Right lobe of liver (tissue), 6 donors: ENCODE data around the gene CCDC167. TPM values are rescaled to one million over a fixed set of nuclear protein-coding genes. Genes with fewer than 3 reads are reported as not detected.
"Not testable (repeated sequence)": the region's sequence is repeated elsewhere in the genome, so short reads cannot be mapped to it uniquely, and the experiment has no call there.

Experiments
- ATAC-seq, 4 donors: fragments of 200-7000 bp; cut with Tn5 transposase; one replicate each; pipeline ENCODE4 v1.9.1; 2020; ENCODE audit warnings: mild to moderate bottlenecking in 4 of 4, moderate library complexity in 4 of 4
- DNase-seq, 3 donors: peaks; one replicate each; pipeline ENCODE4 v3.0.0-alpha.2; 2020
- H3K27ac ChIP-seq, 3 donors: fragments of 200-600 bp; one replicate each; pipeline ENCODE4 v1.8.0; 2022
- H3K27me3 ChIP-seq, 2 donors: fragments of 200-600 bp; one replicate each; pipeline ENCODE4 v1.8.0; 2022
- H3K36me3 ChIP-seq, 4 donors: fragments of 200-600 bp; sonication (generic) in 1 of 4; one replicate each; pipeline versions ENCODE4 v1.5.1 to v1.8.0; 2017 to 2022; ENCODE audit warnings: control low read depth in 1 of 4
- H3K4me1 ChIP-seq, 4 donors: fragments of 200-600 bp; sonication (generic) in 1 of 4; one replicate each; pipeline versions ENCODE4 v1.5.1 to v1.8.0; 2017 to 2022; ENCODE audit warnings: control low read depth in 1 of 4
- H3K4me3 ChIP-seq, 3 donors: fragments of 200-600 bp; one replicate each; pipeline ENCODE4 v1.8.0; 2022
- H3K9me3 ChIP-seq, 4 donors: fragments of 200-600 bp; sonication (generic) in 1 of 4; one replicate each; pipeline versions ENCODE4 v1.5.1 to v1.8.0; 2017 to 2022; ENCODE audit warnings: control low read depth in 1 of 4
- POLR2A ChIP-seq: fragments of 450-650 bp; IDR thresholded peaks from one replicate; pipeline ENCODE4 v1.6.1; 2017; ENCODE audit warnings: antibody characterized with exemption, mild to moderate bottlenecking
- WGBS: methylation state at CpG from one replicate; pipeline ENCODE4 v1.1.6; 2018; ENCODE audit warnings: low coverage, low lambda C conversion rate; ENCODE audit not compliant: insufficient coverage; ENCODE audit errors: missing lambda C conversion rate; 5-methylcytosine and 5-hydroxymethylcytosine counted together
- intact Hi-C, 2 donors: fragments of 100-400 bp; cut with DNase I; formaldehyde crosslinking; loops; one replicate each; pipeline versions ENCODE4 v1.11.2 to v1.14.1; 2022
- total RNA-seq, 6 experiments: library from RNA; depleted of rRNA in 2 of 6; stranded (reverse); fragments of >200 nt in 2 of 6; fragmentation: NEBNext Ultra II Directional in 3 of 6; extraction: Animal tissue kit (Norgen Biotek cat#: 25700) in 3 of 6; gene quantifications; one replicate each; pipeline versions ENCODE4 v1.1.0 to v1.2.4, GENCODE V29; 2016 to 2023
- TF ChIP-seq, protein P1 (sequence below), 4 donors: fragments of 200-600 bp in 3 of 4; fragments of 450-650 bp in 1 of 4; IDR thresholded peaks; one replicate each; pipeline versions ENCODE4 v1.5.1 to v1.8.0; 2016 to 2022; ENCODE audit warnings: antibody characterized with exemption in 4 of 4, mild to moderate bottlenecking in 2 of 4
- donor health status: DM: no; HTN: yes; CAD: no.
- donor health status: DM: no; HTN: no; CAD: no.
- donor health status: DM: no; HTN: no; CAD: no.
- donor health status: DM: no; HTN: yes; CAD: no.
- donor health status: DM: no; HTN: yes; CAD: no.

The CCDC167 gene
- total RNA-seq, 6 experiments from 2014 or later: 16.5 to 103 (median 26.9) TPM

DNA sequence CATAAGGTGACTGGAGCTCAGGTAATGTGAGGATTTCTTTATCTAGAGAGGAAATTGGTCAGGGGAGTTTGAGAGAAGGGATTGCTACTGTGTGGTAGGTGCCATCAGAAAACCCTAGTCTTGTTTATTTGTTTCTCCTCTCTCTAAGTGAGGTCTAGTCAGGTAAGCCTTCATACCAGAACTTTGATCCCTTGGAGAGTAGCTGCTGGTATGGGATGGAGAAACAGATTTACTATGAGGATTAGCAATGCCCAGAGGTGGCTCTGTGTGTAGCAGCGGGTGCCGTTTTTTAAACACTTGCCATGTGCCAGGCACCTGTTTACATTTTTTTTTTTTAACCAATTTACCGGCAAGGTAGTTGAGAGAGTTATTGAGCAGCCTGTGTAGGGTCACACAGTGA is 47.2 kb downstream of the CCDC167 start:
- Histone ChIP-seq H3K27ac (no peak overlapping the region), H3K36me3 (peaks cover 0 to 47% (median 3%) of the 10 kb centered on the region in 4 donors), H3K9me3 (no peaks in the 10 kb centered on the region), H3K27me3 (no peaks in the 10 kb centered on the region), H3K4me1 (no peaks in the 10 kb centered on the region), H3K4me3 (no peak overlapping the region)
- ATAC-seq: peak; percentile 47 to 93 (median 82)
- TF ChIP-seq, protein P1, sequence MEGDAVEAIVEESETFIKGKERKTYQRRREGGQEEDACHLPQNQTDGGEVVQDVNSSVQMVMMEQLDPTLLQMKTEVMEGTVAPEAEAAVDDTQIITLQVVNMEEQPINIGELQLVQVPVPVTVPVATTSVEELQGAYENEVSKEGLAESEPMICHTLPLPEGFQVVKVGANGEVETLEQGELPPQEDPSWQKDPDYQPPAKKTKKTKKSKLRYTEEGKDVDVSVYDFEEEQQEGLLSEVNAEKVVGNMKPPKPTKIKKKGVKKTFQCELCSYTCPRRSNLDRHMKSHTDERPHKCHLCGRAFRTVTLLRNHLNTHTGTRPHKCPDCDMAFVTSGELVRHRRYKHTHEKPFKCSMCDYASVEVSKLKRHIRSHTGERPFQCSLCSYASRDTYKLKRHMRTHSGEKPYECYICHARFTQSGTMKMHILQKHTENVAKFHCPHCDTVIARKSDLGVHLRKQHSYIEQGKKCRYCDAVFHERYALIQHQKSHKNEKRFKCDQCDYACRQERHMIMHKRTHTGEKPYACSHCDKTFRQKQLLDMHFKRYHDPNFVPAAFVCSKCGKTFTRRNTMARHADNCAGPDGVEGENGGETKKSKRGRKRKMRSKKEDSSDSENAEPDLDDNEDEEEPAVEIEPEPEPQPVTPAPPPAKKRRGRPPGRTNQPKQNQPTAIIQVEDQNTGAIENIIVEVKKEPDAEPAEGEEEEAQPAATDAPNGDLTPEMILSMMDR (IDR thresholded peaks at IDR 0.05): no peak
- TF ChIP-seq POLR2A: no peak
- DNase-seq: no peak
- 31% methylated on average over 3 of the region's 3 CpGs for WGBS
- intact Hi-C loops: no loop called here

DNA sequence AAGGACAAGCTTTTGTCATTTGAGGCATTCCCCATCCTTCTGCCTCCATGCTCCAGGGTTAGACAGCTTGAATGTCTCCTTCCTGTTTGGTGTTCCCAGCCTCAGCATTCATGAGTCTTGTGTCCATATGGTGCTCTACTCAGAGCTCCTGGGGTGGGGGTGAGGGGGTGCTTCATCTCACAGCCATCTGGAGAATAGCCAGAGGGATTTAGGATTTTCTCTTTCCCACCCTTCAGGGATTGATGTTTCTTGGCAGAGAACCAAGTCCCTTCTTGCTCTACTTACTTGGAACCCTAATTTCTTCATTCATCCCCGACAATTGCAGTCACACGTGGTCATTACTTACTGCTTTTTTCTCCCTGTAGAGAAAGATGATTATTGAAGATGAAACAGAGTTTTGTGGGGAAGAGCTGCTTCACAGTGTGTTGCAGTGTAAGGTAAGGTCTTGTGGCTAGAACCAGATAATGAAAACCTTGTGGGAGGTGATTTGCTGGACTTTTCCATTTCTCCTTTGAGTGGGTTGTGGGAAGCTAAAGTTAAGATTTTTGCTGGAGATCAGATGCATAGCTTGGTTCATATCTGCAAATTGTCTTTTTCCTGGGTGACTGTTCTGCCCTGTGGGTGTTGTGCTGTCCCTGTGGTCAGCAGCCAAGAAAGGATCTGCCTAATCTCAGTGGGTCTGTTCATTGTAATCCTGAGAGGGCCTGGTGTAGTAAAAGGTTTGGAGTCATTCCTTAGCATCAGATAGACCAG is 48.1 kb downstream of the CCDC167 start:
- Histone ChIP-seq H3K4me3 (no peak overlapping the region), H3K4me1 (no peaks in the 10 kb centered on the region), H3K27me3 (no peaks in the 10 kb centered on the region), H3K9me3 (no peaks in the 10 kb centered on the region), H3K27ac (no peak overlapping the region), H3K36me3 (peaks cover 0 to 56% (median 6%) of the 10 kb centered on the region in 4 donors)
- ATAC-seq (no peak), DNase-seq (no peak)
- intact Hi-C loops: no loop called here
- TF ChIP-seq, protein P1 (IDR thresholded peaks at IDR 0.05): no peak
- TF ChIP-seq POLR2A: no peak
- WGBS: 96% methylated on average over 2 of the region's 2 CpGs

DNA sequence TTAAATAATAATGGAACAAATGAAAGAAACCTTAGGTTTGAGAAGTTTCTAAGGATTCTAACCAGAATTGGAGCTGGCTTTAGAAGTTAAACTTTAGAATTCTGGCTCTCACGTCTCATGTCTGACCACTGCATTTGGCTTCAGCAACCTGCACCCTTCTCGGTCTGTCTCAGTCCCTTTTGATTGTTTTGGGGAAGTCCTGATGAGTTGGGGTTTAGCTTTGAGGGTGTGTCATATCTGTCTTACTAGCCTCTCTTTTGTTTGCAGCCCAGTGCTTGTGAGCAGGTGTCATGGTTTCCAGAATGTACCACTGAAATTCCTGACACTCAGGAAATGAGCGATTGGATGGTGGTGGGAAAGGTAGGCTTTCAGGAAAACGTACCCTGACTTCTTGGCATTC is 49.7 kb downstream of the CCDC167 start:
- 81% methylated on average over 4 of the region's 4 CpGs for WGBS
- DNase-seq: no peak
- H3K9me3 ChIP-seq: no peaks in the 10 kb centered on the region
- no peak for TF ChIP-seq POLR2A
- H3K4me3 ChIP-seq: no peak overlapping the region
- peaks cover 0 to 57% (median 8%) of the 10 kb centered on the region in 4 donors for H3K36me3 ChIP-seq
- intact Hi-C loops: no loop called here
- H3K27ac ChIP-seq: no peak overlapping the region
- no peaks in the 10 kb centered on the region for H3K27me3 ChIP-seq
- H3K4me1 ChIP-seq: no peaks in the 10 kb centered on the region
- no peak for ATAC-seq

DNA sequence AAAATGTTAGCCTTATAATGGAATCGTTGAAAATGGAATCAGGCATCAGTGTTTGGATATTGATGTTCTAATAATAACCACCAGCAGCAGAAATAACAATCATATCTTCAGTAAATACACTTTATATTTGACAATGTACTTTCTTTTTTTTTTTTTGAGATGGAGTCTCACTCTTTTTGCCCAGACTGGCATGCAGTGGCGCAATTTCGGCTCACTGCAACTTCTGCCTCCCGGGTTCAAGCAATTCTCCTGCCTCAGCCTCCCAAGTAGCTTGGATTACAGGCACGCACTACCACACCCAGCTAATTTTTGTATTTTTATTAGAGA is 56.5 kb downstream of the CCDC167 start:
- ATAC-seq, H3K4me1 ChIP-seq, intact Hi-C loops, DNase-seq, H3K9me3 ChIP-seq, H3K27me3 ChIP-seq: not testable (repeated sequence)
- peak overlapping the region in 2 of 3 donors; percentile 20 to 27 for H3K4me3 ChIP-seq
- H3K27ac ChIP-seq: peak overlapping the region in 2 of 3 donors; percentile 20 to 68
- 74% methylated on average over 5 of the region's 5 CpGs for WGBS
- H3K36me3 ChIP-seq: peaks cover 0 to 44% (median 10%) of the 10 kb centered on the region in 4 donors

DNA sequence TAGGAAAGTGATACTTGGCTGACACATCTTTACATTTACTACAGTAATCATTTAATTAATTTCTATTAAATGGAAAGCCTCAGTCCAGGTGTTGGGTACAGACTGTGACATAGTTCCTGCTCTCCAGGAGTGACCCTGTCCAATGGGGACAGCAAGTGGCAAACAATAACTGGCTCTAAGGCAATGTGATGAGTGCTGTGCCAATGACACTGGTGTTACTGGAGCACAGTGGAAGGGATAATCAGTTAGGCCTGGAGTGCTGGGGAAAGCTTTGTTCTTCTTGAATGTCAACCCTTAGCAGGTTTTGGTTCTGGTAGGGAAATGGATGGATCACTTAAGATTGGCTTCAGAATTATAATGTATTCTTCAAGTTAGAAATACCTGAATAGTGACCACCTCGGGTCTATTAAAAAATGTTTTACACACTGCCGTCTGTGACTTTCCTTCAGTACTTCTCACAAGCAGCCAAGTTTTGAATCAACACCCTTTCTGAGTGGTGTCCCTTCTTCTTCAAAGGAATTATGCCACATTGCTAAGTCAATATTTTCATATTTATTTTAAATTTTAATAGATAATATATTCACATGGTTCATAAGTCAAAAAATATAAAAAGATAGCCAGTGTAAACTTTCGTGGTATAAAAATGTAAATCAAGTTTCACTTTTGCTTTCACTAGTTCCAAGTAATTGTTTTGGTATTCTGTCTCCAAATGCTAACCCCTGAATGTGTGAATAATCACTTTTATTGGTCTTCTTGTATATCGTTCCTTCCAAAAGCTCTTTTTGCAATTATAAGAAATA is 57.1 kb downstream of the CCDC167 start:
- intact Hi-C loops: no loop called here
- TF ChIP-seq, protein P1 (IDR thresholded peaks at IDR 0.05): no peak
- no peak for TF ChIP-seq POLR2A
- H3K36me3 ChIP-seq: peaks cover 0 to 48% (median 11%) of the 10 kb centered on the region in 4 donors
- no peaks in the 10 kb centered on the region for H3K27me3 ChIP-seq
- H3K4me3 ChIP-seq: peak overlapping the region in 2 of 3 donors; percentile 20 to 27
- no peak for DNase-seq
- peak; percentile 75 to 94 (median 83) for ATAC-seq
- no peaks in the 10 kb centered on the region for H3K9me3 ChIP-seq
- 8% methylated on average over 4 of the region's 4 CpGs for WGBS
- no peaks in the 10 kb centered on the region for H3K4me1 ChIP-seq
- H3K27ac ChIP-seq: peak overlapping the region; percentile 20 to 68 (median 41)
